A549 treated with DMSO at 1 μM for 4 hours (cell line): Measurements from ENCODE around the gene TMEM132D. TPM values are rescaled to one million over a fixed set of nuclear protein-coding genes. Genes with fewer than 3 reads are reported as not detected.

Experiments
- total RNA-seq: library from RNA; stranded (reverse); fragments of 200-300 nt; extraction: Qiagen RNA extraction; gene quantifications from 5 replicates; pipeline ENCODE4 v1.2.3, GENCODE V29; 2022; ENCODE audit warnings: low read depth

TMEM132D gene
- not detected in 5 replicates for total RNA-seq

DNA sequence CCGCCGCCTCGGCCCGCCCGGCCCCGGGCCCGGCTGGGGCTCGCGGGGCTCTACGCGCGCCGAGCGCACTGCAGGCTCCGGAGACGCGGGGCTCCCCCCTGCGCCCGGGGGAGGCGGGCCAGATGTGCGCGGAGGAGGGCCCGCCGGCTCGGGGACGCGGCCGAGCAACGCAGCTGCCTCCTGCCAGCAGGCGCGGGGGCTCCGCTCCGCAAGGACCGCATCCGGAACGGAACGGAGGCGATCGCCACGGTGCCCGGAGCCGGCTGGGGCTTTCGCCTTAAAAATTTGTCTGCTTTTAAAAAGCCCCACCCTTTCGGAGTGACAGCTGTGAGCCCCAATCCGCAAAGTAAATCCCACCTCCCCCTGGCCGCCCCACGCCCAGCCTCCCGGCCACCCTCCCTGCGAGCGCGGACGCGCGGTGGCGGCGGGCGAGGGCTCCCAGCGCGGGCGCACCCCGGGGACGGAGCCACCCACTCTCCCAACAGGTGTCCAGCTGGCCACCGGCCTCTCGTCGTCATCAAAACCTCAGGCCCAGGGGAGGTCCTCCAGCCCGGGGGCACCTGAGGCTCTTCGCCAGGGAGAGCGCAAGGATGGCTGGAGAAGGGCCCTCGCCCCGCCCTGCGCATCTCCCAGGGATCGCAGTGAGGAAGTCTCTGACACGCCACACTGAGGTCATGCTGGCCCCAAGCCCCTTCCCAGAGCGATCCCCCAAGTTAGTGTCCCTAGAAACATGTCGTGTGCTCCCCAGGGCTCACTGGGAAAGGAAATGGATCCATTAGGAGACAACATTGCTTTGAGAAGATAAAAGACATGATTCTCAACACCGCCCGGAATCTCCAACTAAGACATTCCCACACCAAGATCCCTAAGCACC is at the start of gene TMEM132D:
Gene TMEM132D (minus strand): TSS at position 70 of the 874 bp plus-strand sequence.

